AG09309 (cell line): Measurements from ENCODE around the gene FAM168B.

ENCODE experiments used
- DNase-seq: peaks from one replicate; pipeline ENCODE4 v3.0.0-alpha.2; 2010; ENCODE audit warnings: low read depth
- H3K4me3 ChIP-seq: 2 replicates; pipeline ENCODE4 v1.5.1; 2011; ENCODE audit warnings: mild to moderate bottlenecking, low read depth, low read length, moderate library complexity; ENCODE audit not compliant: control insufficient read depth
- TF ChIP-seq, protein P1 (sequence below): IDR thresholded peaks from 2 replicates; pipeline ENCODE4 v1.5.1; 2011; ENCODE audit warnings: mild to moderate bottlenecking, low read depth, low read length, inconsistent platforms; ENCODE audit not compliant: insufficient read depth, control insufficient read depth; ENCODE audit errors: missing control alignments

Gene FAM168B

DNA sequence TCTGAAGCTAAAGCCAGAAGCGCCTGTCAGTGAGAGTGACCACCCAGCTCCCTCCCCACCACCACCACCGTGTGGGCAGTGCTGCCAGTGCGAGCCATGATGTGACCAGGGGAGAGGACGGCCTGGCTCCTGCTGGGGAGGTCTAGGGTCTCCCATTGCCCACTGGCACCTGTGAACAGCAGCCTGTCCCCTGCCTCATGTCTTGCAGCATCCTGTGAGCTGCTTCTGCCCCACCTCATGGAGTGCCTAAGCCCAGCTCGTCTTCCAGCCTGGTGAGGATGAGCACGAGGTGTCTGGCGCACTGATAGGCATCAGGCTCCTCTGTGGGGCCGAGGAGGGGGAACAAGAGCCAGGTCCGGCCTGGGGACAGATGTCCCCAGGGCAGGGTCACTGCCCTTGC lies 61.4 kb downstream of the FAM168B start:
- DNase-seq: no peak
- no peak overlapping the region for H3K4me3 ChIP-seq
- TF ChIP-seq, protein P1, sequence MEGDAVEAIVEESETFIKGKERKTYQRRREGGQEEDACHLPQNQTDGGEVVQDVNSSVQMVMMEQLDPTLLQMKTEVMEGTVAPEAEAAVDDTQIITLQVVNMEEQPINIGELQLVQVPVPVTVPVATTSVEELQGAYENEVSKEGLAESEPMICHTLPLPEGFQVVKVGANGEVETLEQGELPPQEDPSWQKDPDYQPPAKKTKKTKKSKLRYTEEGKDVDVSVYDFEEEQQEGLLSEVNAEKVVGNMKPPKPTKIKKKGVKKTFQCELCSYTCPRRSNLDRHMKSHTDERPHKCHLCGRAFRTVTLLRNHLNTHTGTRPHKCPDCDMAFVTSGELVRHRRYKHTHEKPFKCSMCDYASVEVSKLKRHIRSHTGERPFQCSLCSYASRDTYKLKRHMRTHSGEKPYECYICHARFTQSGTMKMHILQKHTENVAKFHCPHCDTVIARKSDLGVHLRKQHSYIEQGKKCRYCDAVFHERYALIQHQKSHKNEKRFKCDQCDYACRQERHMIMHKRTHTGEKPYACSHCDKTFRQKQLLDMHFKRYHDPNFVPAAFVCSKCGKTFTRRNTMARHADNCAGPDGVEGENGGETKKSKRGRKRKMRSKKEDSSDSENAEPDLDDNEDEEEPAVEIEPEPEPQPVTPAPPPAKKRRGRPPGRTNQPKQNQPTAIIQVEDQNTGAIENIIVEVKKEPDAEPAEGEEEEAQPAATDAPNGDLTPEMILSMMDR: no peak

GRCh38 chr2:131031431-131031841 lies 61.8 kb downstream of the FAM168B start:
- TF ChIP-seq, protein P1: no peak
- H3K4me3 ChIP-seq: no peak overlapping the region
- no peak for DNase-seq

GRCh38 chr2:131030478-131030971 lies 62.7 kb downstream of the FAM168B start:
- no peak overlapping the region for H3K4me3 ChIP-seq
- TF ChIP-seq, protein P1: no peak
- DNase-seq: no peak

DNA sequence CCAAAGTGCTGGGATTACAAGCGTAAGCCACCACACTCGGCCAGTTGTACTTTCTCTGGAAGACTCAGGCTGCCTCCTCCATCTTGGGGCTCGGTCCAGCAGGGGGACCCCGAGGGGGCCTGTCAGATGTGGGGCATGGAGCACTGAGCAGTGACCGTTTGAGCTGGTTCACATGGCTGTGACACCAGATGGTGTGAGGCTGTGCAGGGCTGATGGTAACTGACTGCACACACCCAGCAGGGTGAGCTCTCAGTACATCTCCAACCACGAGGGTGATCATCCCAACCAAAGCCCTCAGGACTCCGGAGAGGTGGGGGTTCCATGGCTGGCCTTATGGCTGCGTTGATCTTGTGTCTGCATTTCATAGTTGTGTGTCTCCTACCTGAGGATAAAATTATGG lies 63.4 kb downstream of the FAM168B start:
- no peak overlapping the region for H3K4me3 ChIP-seq
- DNase-seq: no peak

DNA sequence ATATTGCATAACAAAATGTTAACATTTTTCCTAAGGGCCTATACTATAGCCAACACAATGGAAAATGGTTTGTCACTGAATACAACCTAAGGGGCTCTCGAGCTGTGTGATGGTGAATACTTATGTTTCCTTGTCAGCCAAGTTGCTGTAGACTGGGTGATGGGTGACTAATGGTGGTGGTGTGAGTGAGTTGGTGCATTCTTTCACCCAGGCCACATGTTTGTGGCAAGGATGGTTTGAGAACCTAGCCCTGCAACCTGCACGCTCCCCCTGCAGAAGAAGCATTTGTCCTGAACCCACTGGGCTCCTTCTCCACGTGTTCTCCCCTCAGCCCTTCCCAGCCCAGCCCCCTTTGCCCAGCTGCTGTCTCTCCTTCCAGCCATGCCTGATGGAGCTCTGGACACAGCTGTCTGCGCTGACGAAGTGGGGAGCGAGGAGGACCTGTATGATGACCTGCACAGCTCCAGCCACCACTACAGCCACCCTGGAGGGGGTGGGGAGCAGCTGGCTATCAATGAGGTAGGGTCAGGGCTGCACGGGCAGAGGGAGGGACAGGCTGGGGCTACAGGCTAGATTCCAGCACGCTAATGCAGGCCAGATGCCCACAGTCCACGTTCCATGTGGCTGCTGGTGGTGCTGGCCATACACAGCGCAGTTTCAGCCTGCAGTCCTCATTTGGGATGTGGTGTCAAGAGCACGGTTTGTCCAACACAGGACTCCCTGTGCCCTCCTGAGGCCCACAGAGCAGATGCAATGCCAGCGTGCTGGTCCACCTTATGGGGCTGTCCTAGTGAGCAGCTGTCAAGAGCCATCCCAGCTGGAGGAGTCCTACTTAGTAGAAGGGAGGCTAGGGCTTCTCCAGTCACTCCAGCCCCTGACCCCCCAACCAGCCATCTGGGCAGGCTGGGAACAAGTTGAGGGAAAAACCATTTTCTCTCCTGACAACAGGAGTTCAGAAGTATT lies 65.4 kb downstream of the FAM168B start:
- TF ChIP-seq, protein P1: no peak
- no peak for DNase-seq

More for the DNA sequence above, 63.4 kb downstream of the FAM168B start:
- TF ChIP-seq, protein P1: no peak

DNA sequence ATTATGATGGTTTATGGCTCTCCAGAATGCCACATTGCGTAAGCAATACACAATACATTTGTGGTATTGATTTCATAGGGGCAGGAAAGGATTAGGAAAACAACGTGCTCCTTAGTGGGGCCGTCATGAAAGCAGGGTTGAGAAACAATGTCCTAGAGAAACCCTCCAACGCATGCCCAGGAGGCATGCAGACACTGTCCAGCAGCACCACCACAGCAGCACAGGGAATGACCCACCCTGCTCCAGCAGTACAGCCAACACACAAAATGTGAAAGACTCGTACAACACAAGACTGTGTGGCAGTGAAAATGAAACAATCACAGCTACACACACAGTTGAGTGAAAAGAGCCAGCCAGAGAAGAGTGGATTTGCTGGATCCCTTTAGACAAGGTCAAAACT lies 66.3 kb downstream of the FAM168B start:
- TF ChIP-seq, protein P1: no peak
- no peak overlapping the region for H3K4me3 ChIP-seq
- no peak for DNase-seq

More for the DNA sequence above, 65.4 kb downstream of the FAM168B start:
- no peak overlapping the region for H3K4me3 ChIP-seq
